ENCODE results near the gene CCDC71. TPM values are rescaled to one million over a fixed set of nuclear protein-coding genes. Genes with fewer than 3 reads are reported as not detected.

CCDC71 gene
- total and polyA plus RNA-seq, 9 of the 15 experiments (the other 6 are each of a cell fraction or from before 2014, with no cell fraction given) = 0.13 to 19.3 (median 14.3) TPM

DNA sequence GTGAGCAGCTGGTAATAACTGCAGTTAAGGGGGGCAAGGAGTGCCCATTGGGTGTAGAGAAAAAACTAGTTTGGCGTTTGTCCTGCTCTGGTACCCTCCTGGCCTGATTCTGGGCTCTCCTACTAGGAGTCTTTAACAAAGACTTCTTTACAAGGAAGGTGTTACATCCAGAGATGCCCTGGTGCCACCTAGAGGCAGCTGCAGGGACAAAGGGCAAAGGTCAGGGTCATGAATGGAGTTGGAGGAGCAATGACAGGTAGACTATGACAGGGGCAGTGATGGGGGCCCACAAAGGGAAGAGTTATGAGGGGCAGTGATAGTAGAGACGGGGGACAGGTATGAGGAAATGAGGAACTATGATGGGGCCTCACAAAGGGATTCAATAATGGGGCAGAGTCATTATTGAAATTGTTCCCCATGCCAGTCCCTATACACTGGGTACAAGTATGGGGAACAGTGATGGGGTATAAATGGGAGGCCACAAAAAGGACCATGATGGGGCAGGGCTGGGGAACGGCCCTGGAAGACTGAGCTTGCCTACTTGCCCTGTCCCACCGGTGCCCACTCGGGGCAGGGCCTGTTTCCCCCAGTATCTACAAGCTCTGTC, 7.9 kb downstream of the CCDC71 start (continued):
- TF ChIP-seq RCOR1 (IDR thresholded peaks at IDR 0.05; ENCODE audit: borderline replicate concordance in 1 of 2, low read depth in 2 of 2, low read length in 2 of 2) (peak in 1 of 2 experiments; percentile 27; a peak in 1 of 4 replicates), PHB2 (IDR thresholded peaks at IDR 0.05; ENCODE audit: low read depth) (no peak), L3MBTL2 (IDR thresholded peaks at IDR 0.05) (no peak), BHLHE40 (IDR thresholded peaks at IDR 0.05; ENCODE audit: low read length) (no peak), MTA2 (IDR thresholded peaks at IDR 0.05; ENCODE audit: low read depth) (0 out of 2 replicates have a peak, but pooled peaks have one; percentile 16)
- TF ChIP-seq, protein P1, sequence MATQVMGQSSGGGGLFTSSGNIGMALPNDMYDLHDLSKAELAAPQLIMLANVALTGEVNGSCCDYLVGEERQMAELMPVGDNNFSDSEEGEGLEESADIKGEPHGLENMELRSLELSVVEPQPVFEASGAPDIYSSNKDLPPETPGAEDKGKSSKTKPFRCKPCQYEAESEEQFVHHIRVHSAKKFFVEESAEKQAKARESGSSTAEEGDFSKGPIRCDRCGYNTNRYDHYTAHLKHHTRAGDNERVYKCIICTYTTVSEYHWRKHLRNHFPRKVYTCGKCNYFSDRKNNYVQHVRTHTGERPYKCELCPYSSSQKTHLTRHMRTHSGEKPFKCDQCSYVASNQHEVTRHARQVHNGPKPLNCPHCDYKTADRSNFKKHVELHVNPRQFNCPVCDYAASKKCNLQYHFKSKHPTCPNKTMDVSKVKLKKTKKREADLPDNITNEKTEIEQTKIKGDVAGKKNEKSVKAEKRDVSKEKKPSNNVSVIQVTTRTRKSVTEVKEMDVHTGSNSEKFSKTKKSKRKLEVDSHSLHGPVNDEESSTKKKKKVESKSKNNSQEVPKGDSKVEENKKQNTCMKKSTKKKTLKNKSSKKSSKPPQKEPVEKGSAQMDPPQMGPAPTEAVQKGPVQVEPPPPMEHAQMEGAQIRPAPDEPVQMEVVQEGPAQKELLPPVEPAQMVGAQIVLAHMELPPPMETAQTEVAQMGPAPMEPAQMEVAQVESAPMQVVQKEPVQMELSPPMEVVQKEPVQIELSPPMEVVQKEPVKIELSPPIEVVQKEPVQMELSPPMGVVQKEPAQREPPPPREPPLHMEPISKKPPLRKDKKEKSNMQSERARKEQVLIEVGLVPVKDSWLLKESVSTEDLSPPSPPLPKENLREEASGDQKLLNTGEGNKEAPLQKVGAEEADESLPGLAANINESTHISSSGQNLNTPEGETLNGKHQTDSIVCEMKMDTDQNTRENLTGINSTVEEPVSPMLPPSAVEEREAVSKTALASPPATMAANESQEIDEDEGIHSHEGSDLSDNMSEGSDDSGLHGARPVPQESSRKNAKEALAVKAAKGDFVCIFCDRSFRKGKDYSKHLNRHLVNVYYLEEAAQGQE (IDR thresholded peaks at IDR 0.05; ENCODE audit: borderline replicate concordance) = peak; percentile 9; the same call in 1 of the 2 replicates
- TF ChIP-seq, protein P1 (CRISPR knock-in tag; IDR thresholded peaks at IDR 0.05; ENCODE audit: low read depth) = no peak
